Astrocyte of the spinal cord (primary cell): ENCODE measurements around the gene ZNF79.

Source experiments
- DNase-seq: peaks from one replicate; pipeline ENCODE4 v3.0.0; 2011; ENCODE audit warnings: low read depth, low spot score
- H3K4me3 ChIP-seq: 2 replicates; pipeline ENCODE4 v1.5.1; 2011; ENCODE audit warnings: low read depth, mild to moderate bottlenecking, low read length, moderate library complexity
- in situ Hi-C: cut with HindIII; loops from 2 replicates; pipeline ENCODE4 v1.10.0; 2017; ENCODE audit warnings: low sequenced_read_pairs
- TF ChIP-seq, protein P1 (sequence below): IDR thresholded peaks from 2 replicates; pipeline ENCODE4 v1.5.1; 2012; ENCODE audit warnings: low read depth, mild to moderate bottlenecking, low read length, inconsistent platforms

The ZNF79 gene

DNA sequence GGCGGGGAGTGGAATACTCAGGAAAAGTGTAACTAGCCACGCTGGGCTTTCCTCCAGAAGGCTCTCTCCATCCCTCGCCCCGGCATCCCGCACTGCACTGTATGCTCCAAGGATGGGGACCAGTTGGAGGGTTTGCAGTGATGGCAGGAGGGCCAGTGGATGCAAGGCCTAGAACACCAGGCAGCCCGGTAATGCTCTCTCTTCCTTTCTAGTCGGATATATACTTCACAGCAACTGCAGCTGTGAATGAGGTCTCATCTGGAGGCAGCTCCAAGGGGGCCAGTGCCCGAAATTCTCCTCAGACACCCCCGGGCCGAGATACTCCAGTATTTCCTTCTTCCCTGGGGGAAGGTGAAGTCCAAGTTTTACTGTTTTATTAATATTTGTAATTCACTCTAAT is 37.2 kb upstream of the ZNF79 start:
- no peak for DNase-seq
- in situ Hi-C loops, result no loop called here
- TF ChIP-seq, protein P1, sequence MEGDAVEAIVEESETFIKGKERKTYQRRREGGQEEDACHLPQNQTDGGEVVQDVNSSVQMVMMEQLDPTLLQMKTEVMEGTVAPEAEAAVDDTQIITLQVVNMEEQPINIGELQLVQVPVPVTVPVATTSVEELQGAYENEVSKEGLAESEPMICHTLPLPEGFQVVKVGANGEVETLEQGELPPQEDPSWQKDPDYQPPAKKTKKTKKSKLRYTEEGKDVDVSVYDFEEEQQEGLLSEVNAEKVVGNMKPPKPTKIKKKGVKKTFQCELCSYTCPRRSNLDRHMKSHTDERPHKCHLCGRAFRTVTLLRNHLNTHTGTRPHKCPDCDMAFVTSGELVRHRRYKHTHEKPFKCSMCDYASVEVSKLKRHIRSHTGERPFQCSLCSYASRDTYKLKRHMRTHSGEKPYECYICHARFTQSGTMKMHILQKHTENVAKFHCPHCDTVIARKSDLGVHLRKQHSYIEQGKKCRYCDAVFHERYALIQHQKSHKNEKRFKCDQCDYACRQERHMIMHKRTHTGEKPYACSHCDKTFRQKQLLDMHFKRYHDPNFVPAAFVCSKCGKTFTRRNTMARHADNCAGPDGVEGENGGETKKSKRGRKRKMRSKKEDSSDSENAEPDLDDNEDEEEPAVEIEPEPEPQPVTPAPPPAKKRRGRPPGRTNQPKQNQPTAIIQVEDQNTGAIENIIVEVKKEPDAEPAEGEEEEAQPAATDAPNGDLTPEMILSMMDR, result no peak
- no peak overlapping the region for H3K4me3 ChIP-seq

DNA sequence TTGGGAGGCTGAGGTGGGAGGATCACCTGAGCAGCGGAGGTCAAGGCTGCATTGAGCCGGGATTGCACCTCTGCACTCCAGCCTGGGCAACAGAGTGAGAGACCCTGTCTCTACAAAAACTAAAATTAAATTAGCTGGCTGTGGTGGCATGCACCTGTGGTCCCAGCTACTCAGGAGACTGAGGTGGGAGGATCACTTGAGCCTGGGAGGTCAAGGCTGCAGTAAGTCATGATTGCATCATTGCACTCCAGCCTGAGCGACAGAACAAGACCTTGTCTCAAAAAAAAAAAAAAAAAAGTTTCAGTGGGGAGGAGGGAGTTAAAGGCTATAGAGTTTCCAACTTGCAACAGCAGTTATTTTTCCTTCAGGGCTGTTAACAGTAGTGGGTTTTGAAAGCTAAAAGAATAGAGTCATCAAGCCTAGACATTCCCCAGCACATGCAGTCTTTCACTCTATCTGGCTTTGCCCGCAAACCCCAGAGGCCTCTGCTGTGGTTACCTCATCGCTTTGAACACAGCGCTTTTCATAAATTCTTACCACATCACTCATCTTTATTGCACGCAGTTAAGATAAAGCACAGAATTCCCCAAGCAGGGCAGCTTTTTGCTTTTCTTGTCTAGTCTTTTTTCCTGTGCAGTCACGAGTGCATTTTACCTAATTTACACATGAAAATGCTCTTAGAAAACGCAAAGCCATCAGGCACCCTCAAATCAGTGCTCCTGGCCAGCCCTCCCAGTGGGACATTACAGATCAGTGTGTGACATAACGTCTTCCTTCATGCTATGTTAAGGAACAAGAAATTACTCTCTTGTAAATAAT is 35.9 kb upstream of the ZNF79 start:
- in situ Hi-C loops, result no loop called here
- TF ChIP-seq, protein P1, result no peak
- H3K4me3 ChIP-seq, result no peak overlapping the region
- DNase-seq, result peak; percentile 98

DNA sequence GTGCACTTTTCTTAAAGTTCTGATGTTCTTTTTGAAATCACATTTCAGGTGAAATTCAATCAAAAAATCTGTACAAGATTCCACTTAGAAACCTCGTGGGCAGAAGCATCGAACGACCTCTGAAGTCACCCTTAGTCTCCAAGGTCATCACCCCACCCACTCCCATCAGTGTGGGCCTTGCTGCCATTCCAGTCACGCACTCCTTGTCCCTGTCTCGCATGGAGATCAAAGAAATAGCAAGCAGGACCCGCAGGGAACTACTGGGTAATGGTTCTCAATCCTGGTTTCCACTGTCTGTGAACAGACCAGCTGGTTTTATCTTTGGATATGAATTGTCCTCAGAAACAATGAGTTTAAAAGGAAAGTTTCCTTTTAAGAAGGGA is 35.3 kb upstream of the ZNF79 start:
- TF ChIP-seq, protein P1, result no peak
- no peak overlapping the region for H3K4me3 ChIP-seq
- in situ Hi-C loops, result no loop called here
- DNase-seq, result no peak

DNA sequence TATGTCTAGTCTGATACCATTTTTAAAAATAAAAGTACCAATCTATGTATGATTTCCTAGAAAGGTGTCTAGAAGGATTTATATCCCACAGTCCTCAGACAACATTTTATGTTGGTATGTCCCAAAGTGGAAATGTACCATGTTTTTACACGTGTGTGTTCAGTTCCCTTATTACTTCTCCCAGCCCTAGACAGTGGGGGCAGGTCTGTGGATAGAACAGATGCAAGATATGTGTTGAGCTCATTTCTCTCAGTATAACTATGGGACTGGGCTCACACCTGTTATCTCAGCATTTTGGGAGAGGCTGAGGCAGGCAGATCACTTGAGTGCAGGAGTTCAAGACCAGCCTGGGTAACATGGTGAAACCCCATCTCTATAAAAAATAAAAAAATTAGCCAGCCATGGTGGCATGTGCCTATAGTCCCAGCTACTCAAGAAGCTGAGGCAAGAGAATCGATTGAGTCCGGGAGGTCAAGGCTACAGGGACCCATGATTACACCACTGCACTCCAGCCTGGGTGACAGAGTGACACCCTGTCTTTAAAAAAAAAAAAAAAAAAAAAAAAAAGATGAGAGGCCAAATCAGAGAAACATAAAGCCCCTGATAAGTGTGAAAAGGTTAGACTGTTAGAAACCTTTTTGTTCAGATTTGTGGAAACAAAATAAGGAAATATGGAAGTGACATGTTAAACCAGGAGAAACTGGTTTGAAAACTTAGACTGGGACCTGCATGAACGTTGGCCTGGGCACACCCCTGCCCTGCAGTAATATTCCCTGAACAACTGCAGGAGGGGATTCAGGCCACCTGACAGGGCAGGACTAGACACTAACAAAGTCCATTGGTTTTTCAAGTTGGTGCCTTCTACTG is 34.6 kb upstream of the ZNF79 start:
- no peak for DNase-seq
- in situ Hi-C loops, result no loop called here
- H3K4me3 ChIP-seq, result no peak overlapping the region
- TF ChIP-seq, protein P1, result no peak

DNA sequence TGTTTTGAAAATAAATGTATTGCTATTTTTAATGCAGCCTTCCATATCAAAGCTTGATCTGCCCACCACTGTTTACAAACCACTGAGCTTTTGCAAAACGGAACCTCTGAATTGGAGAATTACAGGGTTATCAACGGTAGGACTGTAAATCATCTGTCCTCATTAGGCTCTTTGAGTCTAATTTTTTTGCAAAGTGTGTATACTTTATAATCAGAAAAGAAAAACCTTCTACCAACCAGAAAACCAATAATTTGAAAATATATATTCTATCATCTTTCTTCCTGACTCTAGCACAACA is 34.0 kb upstream of the ZNF79 start:
- DNase-seq, result no peak
- TF ChIP-seq, protein P1, result no peak
- H3K4me3 ChIP-seq, result no peak overlapping the region
- in situ Hi-C loops, result no loop called here

DNA sequence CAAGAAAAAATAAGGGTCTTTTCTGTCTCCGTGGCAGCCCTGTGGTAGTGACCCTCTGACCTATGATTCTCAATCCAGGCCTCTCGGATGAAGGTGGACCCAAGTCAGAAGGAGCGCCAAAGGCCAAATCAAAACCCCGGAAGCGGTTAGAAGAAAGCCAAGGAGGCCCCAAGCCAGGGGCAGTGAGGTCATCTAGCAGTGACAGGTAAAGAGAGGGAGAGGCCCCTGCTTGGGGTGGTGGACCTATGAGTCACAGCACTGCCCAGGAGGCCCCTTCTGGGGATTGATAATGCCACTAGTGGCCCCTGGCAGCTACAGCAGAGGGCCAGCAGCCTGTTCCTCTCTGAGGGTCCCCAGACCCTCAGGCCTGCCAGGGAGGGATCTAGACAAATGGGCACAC is 33.6 kb upstream of the ZNF79 start:
- TF ChIP-seq, protein P1, result no peak
- no peak for DNase-seq
- H3K4me3 ChIP-seq, result no peak overlapping the region
- in situ Hi-C loops, result no loop called here
